CD4-positive, alpha-beta T cell treated with Interleukin-4 for 4 hours (primary cell): ENCODE results near the gene LAMC3.

Experiments used
- DNase-seq: peaks from one replicate; pipeline ENCODE4 v3.0.0-alpha.2; 2020

Gene LAMC3

DNA sequence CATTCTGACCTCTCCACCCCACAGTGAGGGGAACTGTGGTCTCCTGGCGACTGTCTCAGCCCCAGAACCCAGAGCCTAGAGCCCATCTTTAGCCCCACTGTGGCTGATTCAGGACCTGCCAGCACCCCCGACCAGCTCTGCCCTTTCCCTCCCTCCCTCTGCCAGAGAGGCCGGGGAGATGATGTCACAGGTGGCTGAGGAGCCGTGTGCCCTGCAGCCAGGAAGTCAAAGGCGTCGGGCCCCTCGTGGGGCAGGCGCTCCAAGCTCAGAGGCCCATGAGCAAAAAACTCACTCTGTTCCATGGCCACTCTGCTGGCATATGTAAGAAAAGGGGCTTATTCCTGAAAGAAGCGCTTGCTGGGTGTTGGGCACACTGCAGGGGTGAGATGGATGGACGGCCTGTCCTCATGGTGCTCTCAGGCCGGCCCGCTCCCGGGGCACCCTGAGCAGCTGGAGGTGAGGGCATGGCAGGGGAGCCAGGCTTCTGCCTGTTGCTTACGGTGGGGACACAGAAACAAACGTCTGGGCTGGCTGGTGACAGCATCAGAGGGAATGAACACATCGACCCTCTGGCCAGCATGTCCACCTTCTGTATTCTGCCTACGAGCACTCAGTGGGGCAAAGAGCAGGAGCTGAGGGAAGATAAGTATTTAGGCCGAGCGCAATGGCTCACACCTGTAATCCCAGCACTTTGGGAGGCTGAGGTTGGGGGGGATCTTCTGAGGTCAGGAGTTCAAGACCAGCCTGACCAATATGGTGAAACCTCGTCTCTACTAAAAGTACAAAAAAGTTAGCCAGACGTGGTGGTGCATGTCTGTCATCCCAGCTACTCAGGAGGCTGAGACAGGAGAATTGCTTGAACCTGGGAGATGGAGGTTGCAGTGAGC, 41.1 kb downstream of the LAMC3 start:
- no peak for DNase-seq

DNA sequence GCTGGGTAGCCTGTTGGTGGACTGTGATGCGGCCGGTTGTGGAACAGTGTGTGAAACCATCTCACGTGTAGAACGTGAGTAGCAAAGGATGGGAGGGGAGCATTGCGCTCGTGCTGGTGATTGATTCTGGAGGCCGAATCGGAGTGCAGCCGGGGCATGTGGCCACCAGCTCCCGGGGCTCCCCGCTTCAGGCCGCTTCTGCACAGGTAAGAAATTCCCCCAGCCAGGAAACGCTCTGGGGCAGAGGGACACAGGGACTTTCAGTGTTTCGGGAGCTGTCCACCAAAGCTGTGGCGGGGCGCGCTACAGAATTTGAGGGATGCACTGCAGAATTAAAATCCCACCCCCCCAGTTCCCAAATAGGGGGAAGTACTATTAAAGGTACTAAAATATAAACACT, 41.9 kb downstream of the LAMC3 start:
- no peak for DNase-seq

DNA sequence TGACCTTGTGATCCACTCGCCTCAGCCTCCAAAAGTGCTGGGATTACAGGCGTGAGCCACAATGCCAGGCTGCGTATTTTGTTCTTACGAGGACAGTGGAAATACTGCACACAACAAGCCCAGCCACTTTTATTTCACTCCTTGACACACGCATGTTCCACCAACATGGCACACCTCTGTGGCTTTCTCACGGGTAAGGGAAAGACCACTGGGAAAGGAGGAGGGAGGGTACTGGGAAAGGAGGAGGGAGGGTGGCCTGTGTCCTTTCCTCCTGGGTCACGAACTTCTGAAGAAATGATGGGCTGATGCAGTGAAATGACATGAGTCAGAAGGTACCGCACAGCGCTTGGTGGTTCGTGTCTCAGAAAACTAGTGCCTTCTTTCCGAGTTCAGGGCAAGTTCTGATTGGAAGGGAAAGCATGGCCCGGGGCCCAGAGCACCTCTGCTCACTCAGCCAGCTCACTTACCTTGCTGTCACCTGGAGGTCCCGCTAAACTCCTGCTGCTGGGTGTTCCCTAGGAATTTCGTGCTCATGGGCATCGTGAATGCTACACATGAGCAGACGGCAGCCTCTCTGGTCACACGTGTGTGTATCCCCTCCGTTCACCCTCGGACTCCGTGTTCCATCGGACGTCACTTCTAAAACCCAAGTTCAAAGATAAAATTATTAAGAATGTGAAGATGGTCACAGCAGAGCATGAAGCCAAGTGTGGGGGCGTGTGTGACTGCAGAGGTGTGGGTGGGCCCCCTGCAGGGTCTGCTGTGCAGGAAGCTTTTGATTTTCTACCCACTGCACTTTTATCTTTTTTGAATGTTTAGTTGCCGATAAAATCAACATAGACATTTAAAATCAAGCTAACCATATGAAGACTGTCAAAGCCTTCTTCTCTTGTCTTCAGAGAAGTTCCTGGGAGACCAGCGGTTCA, 42.9 kb downstream of the LAMC3 start:
- no peak for DNase-seq

DNA sequence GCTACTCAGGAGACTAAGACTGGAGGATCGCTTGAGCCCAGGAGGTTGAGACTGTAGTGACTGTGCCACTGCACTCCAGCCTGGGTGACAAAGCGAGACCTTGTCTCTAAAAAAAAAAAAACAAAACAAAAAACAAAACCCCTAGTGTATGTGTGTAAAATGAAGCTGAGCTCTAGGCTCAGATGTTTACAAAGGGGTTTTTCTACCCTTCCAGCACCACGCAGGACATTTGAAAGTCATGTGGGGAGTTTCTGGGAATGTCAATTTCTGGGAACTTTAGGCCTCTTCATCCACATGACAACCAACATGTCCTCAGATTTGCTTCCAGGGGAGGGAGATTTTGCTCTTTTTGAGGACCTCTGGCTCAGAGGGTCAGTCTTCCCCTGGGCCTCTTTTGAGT, 44.9 kb downstream of the LAMC3 start:
- DNase-seq = no peak

DNA sequence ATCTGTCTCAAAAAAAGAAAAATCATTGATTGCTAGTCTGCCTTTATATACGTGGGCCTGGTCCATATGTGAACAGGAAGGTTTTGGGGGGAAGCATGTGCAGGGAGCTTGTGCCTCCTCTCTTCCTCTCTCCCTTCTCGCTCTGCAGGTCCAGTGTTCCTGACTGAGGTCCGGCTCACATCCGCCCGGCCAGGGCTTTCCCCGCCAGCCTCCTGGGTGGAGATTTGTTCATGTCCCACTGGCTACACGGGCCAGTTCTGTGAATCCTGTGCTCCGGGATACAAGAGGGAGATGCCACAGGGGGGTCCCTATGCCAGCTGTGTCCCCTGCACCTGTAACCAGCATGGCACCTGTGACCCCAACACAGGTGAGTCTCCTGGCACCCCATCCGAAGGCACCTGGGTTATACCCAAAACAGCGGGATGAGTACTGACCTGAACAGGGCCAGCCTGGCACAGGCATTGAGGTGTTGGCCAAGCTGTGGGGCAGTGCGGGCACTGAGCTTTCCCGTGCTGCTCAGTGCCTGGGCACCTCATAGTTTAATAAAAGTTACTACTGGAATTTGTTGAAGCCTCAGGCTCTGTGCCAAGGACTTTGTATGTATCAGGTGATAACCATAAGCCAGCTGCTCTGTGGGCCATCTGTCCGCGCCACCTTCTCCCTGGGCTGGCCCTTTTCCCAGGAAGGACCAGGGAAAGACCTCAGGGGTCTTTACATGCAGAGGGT, 48.0 kb downstream of the LAMC3 start:
- no peak for DNase-seq

DNA sequence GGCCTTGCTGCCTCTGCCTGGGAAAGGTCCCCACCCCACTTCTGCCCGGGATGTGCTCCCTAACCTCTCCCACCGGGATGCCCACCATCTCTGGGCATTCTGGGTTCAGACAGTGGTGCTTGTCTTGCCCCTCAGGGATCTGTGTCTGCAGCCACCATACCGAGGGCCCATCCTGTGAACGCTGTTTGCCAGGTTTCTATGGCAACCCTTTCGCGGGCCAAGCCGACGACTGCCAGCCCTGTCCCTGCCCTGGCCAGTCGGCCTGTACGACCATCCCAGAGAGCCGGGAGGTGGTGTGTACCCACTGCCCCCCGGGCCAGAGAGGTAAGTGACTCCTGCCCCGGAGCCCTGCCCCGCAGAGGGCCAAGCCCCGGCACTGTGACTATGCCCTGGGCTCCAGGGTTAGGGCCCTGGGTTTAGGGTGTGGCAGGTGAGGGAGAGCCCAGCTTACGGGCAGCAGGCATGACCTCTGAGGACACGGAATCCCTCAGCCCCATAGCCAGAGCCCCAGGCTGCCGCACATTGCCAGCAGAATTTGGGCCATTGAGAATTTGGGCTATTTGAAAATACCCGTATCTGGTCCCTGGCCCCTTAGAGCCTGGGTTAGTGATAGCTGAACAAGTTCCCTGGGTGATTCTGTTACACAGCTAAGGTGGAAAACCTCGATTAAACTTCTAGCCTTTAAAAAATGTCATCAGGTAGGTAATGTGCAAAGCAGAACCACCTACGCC, 52.1 kb downstream of the LAMC3 start:
- DNase-seq = no peak

DNA sequence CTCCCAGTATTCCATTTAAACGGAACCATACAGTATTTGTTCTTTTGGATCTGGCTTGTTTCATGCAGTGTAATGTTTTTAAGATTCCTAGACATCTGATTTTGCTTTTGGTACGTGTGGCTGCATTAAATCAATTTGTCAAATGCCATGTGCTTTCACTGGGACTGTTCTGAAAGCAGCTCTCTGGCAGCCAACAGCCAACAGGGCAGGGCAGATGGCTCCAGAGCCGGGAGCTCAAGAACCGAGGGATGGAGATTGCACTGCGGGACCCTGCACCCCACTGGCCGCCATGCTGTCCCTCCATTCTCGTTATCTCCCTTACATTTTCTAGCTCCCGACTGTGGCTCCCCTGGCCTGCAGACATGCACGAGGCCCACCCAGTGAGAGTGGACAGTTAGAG, 54.0 kb downstream of the LAMC3 start:
- no peak for DNase-seq

DNA sequence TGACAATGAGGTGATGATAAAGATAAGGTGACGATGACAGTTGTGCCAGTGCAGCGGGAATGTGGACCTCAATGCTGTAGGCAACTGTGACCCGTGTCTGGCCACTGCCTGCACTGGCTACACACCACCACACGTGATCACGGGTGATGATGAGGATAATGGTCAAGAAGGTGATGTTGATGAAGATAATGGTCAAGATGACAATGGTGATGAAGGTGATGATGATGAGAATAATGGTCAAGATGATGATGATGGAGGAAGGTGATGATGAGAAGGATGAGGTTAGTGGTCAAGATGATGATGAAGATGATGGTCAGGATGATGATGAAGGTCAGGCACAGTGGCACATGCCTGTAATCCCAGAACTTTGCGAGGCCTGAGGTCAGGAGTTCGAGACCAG, 56.6 kb downstream of the LAMC3 start:
- no peak for DNase-seq

DNA sequence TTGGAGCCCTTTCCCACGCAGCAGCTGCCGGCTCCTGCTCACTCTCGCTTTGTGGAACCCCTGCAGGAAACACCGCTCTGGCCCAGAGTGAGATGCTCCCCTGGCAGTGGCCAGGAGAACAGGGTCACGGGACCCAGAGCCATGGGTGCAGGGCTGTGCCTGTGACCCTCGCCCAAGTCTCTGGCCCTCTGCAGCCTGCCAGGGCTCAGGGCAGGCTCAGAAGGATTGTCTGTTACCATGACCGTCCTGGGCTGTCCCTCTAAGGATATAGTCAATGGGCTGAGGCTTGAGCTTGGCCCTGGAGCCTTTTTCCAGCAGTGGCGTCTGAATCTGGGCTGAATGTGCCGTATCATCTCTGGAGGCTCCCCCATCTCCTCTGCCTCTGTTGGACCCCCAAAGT, 58.7 kb downstream of the LAMC3 start:
- no peak for DNase-seq

DNA sequence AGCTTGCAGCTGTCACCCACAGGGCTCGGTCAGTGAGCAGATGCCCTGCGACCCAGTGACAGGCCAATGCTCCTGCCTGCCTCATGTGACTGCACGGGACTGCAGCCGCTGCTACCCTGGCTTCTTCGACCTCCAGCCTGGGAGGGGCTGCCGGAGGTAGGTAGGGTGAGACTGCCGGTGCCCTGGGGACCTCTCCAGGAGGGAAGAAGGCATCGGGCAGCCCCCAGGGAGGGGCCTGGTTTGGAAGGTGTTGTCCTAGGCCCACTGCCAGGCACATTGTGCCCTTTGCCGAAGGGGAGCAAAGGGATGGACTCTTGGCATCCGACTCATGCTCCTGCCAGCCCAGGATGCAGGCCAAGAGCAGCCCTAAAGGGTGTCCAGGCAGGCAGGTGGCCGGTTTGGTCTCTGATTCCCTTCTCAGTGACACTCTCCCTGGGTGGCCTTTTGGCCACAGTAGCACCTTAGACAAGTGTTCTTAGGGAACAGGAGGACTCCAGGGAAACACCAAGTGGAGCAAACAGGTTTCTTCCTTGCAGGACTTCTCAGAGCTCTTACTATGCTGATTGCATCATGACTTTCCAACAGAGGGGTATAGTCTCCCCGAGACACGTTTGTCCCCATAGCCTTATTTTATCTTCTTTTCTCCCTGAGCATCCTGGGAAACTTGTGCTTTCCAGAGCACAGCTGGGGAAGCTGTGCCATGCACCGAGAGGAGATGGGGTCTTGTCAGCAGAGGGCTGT, 59.3 kb downstream of the LAMC3 start:
- no peak for DNase-seq

DNA sequence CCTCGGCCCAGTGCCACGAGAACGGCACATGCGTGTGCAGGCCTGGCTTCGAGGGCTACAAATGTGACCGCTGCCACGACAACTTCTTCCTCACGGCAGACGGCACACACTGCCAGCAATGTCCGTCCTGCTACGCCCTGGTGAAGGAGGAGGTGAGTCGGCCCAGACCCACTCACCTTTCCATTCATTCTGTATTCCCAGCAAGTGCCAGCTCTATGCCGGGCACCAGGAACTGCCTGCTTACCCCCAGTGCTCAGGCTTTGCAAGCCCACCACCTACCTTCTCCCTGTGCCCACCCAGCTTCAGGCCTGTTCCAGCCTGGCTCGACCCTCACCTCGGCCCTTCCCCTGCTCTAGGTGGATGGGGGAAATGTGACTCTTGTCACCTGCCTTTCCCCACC, 60.7 kb downstream of the LAMC3 start:
- DNase-seq = no peak

DNA sequence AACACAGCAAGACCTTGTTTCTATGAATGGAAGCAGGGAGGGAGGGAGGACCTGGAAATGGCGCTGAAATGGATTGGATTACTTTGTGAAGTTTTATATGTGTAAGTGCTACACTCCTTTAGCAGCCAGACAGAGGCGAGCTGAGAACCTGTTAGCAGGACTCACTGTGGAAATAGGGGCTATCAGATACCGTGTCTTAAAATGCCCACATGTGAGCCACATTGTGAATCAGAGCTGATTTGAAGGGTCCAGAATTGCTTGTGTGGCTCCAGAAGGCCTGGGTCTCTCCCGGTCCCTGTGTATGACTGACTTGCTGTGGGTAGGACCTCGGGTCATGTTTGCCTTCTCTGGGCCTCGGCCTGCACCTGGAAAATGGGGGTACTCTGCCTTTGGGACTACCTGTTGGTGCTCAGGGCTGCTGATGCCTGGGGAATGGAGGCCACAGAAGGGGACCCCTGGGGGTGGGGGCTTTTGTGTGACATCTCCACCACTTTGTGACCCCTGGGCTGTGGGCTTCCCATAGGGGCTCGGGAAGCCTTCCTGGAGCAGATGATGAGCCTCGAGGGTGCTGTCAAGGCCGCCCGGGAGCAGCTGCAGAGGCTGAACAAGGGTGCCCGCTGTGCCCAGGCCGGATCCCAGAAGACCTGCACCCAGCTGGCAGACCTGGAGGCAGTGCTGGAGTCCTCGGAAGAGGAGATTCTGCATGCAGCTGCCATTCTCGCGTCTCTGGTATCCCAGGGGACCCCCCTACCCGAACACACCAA, 63.3 kb downstream of the LAMC3 start:
- no peak for DNase-seq

DNA sequence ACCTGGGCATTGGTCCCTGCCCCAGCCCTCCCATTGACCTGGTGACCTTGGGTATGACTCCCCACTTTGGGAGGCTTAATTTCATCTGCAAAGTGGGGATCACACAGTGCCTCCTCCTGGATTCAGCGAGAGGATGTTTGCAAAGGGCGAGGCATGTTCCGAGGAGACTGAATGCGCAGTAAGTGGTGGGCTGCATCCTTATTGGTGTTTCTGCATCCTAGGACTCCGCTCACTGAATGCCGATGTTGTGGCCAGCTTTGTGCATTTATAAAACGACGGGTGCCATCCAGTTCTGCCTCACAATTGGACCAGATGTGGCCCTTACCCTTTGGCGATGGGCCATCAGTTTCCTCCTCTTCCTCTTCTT, 63.9 kb downstream of the LAMC3 start:
- DNase-seq = no peak

DNA sequence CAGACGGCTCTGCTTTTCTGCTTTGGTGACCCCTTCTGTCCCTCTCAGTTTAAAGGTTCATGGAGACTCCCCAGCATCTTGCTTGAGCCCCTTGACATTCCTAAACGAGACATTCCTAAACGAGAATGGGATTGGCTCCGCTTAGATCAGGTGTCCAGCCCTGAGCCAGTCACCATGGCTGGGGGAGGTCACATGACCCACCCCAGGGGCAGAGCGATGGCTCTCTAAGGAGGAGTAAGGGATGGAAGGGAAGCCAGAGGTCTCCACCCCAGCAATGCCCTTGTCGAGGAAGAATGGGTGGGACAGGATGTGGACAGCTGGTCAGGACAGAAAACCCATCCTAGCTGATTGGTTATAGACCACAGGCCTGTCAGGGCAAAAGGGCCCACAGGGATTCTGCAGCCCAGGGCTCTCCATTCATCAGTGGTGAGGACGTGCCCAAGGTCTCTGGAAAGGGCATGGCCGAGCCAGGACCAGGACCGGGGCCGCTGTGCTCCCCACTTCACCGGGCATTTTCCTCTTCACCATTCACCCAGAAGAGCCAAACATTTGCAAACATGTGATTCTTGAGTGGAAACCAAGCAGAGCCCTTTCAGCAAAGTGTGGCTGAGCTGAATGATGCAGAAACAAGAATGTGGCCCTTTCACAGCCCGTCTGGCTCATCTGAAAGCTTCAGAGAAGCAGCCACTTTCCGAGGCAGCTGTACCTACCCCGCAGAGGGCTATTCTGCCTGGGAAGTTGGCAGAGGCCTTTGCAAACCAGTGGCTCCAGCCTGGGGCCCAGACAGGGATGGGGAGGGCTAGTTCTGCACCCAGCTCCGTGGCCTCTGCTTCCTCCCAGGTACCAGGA, 67.6 kb downstream of the LAMC3 start:
- no peak for DNase-seq

DNA sequence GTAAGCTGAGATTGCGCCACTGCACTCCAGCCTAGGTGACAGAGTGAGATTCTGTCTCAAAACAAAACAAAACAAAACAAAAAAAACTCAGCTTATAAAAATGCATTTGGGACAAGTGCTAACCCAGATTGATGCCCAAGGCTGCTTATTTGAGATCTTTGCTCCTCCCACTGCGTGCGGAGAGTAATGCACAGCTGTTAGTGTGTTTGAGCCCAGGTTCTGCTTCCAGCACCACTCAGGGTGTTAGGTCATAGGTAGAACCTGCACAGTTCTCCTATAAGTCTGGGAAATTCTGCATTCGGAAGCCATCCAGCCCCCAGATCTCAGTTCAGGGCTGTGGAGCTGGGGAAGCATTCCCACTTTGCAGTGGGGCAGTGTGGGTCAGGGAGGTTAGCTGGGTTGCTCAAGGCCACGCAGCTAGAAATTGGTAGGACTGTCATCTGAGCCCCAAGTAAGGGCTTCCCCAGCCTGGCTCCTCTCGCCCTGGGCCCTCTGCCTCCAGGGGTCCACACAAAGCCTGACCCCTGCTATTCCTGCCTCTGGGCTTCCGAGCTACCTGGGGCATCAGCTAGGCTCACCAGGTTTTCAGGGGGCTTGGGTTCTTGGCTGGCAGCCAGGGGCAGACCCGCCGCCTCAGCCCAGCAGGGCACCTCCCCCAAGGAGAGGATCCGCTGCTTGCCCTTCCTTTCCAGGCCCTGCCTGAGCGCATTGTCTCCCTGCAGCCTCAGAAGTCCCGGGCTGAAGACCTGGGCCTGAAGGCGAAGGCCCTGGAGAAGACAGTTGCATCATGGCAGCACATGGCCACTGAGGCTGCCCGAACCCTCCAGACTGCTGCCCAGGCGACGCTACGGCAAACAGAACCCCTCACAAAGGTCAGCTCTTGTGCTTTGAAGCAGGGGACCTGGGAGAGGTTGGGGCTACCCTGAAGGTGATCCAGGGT, 69.7 kb downstream of the LAMC3 start:
- no peak for DNase-seq

DNA sequence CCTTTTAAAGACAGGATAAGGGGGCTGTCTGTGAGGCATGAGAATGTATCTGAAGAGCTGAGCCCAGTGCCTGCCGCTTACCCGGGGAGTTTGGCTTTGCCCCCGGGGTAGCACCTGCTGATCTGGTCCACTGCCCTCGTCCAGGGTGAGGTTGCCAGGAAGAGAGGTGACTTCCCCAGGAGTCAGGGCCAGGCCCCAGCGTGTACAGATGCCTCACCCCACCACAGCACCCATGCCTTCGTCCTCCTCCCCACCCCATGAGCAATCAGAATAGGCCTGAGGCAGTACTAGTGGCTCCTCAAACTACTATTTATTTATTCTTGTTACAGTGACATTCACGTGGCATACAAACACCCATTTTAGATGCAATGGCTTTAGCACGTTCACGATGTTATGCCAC, 71.6 kb downstream of the LAMC3 start:
- no peak for DNase-seq

DNA sequence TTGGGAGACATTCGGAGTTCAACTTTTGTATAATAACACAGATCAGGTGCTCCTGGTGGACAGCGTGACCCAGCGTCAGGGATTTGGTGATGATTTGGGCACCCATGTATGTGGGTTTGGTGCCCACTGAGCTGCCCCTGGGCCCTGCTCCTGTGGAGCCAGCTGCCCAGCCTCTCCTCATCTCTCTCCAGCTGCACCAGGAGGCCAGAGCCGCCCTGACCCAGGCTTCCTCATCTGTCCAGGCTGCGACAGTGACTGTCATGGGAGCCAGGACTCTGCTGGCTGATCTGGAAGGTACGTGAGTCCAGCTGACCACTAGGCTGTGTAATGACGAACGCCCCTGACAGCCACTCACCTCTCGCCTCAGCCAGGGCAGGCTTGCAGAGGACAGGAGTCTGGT, 72.9 kb downstream of the LAMC3 start:
- no peak for DNase-seq

DNA sequence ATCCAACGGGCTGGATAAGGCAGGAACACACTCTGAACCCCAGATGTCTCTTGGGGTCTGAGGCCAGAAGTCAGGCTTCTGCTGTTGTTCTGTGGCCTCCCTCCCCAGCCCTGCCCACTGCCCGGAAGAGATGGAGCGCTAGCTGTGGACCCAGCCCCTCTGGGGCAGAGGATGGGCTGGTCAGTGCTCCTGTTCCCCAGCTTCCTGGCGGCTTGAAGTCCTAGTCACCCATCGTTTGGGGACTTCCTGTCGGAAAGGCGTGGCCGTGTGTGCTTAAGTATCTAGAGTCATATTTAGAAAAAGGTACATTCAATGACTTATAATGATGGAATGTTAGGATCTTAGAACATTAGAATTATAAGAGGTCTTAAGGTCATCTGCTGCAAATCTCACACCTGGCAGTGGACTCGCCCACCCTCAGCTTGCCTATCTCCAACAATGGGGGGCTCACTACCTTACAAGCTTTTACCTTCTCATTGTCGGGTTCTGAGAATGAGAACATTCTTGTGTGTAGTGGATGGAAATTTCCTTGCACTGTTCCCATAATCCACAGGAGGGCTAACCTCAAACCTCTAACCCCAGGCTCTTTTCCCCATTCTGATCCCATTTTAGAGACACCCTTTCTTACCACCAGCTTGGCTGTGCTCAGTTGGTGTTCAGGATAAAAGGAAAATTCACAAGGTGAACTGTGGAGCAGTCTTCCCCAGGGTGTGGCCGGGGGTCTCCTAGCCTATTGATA, 74.0 kb downstream of the LAMC3 start:
- no peak for DNase-seq
